Measurements from ENCODE around the gene PIGQ.

PIGQ gene

DNA sequence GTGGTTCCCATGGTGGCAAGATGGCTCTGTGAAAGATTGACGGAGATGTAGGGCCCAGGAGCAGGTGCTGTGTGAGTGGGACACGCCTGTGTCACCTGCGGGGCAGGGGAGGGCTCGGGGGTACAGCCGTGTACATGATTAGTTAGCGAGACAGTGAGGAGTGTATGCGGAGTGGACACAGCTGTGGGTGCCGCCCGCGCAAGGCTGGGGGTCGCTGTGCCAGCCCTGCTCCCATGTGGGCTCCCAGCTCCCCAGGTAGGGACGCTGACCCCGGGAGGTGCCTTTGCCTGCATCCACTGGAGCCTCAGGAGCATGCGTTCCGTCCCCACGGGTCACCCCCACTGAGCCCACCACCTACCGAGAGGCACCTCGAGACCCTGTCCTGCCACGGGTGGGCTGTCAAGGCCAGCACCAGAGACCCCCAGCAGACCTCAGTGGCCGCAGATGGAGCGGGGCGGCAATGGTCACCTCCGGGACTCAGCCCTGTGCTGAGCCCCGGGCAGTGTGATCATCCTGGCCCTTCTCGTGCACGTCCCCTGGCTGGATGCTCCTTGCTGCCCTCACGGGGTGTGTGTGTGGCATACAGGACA, 34.8 kb upstream of the PIGQ start:
- DNase-seq = no peak

GRCh38 chr16:535446-536405, 34.0 kb upstream of the PIGQ start:
- DNase-seq = no peak

GRCh38 chr16:536746-537145, 33.0 kb upstream of the PIGQ start:
- DNase-seq = no peak

DNA sequence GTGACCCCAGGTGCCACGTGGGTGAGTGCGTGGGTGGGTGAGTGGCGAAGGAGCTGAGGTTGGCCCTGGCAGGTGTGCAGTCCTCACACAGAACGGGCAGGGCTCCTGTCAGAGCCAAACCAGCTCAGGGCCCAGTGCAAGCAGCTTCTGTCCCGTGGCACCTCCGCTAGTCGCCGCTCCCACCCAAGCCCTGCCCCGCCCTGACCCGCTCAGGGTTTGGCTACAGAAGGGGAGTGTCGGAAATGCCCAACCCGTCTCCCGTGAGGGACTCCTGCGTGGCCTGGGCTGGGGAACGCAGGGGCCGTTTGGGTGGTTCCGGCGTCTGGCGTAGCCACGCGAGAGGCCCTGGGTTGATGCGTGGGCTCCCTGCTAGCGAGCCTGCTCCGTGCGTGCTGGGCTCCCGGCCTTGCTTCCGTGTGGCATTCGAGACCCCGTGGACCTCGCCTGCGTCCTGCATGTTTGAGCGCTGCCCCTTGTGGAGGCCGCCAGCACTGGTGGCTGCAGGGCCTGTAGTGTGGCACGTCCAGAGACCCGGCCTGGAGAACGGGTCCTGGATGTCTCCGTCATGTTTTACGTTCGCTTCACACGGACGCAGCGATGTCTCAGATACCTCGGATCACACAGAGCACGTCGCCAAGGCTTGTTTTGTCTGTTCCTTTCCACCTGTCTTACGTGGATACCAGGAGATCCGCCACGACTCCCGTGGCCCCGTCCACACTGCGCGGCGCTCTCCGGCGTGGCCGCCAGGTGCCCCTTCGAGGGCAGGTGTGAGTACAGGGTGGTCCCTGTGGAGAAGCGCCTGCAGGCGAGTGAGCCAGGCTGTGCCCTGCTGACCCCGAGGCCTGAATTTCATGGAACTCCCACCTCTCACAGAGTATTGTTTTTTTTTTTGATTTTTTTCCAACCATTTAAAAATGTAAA, 32.1 kb upstream of the PIGQ start:
- no peak for DNase-seq

DNA sequence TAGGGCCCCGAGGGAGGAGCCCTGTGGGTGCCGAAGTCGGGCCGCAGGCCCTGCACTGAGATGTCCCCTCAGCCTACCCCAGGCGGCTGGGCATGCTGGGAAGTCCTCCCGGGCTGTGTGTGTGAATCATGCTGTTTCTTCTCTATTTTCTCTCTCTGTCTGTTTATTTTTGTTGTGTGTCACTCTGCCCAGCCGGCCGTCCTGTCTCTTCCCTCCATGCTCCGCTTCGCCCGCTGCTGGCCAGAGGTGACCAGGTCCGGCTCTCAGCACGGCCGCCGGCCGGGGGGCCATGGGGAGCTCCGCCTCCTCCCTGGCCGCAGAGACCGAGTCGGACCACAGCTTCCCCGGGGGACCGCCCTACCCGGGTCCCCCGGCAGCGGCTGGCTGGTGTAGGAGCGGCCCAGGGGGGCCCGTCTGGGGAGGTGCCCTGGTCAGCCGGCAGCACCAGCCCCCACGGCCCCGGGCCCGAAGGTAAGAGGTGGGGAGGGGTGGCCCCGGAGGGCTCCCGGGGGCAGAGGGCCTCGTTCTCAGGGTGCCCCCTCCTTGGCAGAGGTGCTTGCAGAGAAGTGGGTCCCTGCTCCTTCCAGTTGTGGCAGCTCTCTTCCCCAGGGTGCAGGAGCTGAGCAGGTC, 29.8 kb upstream of the PIGQ start:
- DNase-seq = no peak

DNA sequence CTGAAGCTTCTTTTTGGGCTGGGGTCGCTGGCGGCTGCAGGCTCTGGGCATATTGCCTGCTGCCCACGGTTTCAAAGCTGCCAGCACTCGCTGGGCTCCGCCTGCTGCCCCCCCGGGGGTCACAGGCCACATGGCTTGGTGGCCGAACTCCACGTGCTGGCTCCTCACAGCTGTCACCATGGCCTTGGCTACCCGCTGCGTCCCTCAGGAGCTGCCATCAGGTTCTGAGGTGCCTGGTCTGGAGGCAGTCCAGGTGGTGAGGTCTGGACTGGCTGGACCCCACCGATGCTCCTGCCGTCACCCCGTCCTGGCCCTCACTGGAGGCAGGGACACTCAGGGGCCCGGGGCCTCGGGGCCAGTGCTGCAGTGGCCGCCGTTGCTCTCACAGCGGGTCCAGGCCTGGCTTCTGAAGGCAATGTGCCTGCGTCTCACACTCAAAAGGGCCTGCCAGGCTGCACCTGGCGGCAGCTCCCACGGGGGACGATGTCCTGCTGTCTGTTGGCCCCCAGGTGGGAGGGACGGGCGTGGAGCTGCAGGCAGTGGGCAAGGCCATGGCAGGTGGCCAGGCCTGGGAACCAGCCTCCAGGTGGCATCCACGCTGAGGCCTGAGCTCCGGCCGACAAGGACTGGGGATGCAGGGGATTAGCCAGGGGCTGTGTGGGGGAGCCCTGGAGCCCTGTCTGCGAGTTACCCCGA, 29.0 kb upstream of the PIGQ start:
- no peak for DNase-seq

DNA sequence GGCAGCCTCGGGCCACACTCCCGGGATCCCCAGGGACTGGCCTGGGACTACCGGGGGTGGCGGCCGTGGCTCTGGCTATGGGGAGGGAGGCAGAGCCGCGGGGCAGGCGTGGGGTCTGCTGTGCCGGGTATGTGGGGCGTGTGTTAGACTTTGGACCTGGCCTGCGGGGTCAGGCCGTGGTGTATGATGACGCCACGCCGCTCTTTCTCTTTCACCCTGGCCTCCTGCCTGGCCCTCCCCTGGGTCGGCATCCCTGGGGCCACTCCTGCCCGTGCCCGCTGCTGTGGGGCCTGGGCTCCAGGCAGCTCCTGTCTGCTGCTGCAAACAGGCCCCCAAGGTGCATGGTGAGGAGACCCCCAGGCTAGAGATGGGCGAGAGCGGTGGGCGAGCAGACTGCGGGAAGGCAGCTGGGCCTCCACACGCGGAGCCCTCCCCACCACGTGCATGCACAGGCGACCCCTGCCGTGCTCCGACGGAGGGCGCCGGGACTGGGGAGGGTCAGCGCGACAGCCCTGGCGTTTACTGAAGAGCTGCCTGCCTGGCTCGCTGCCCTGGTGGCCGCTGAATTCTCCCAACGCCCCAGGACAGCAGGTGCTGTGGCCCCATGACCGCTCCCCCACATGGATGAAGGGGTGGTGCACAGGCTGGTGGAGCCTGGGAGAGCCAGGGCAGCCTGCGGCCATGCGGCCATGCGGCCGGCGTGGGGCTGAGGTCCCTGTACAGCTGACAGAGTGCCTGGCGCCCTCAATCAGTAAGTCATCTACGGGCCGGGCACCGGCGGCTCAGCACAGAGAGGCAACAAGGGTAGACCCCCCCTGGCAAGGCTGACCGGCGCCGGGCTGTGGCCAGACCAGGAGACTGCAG, 26.2 kb upstream of the PIGQ start:
- no peak for DNase-seq

- no peak for DNase-seq
Observed at GRCh38 chr16:544517-544916, 25.3 kb upstream of the PIGQ start.

DNA sequence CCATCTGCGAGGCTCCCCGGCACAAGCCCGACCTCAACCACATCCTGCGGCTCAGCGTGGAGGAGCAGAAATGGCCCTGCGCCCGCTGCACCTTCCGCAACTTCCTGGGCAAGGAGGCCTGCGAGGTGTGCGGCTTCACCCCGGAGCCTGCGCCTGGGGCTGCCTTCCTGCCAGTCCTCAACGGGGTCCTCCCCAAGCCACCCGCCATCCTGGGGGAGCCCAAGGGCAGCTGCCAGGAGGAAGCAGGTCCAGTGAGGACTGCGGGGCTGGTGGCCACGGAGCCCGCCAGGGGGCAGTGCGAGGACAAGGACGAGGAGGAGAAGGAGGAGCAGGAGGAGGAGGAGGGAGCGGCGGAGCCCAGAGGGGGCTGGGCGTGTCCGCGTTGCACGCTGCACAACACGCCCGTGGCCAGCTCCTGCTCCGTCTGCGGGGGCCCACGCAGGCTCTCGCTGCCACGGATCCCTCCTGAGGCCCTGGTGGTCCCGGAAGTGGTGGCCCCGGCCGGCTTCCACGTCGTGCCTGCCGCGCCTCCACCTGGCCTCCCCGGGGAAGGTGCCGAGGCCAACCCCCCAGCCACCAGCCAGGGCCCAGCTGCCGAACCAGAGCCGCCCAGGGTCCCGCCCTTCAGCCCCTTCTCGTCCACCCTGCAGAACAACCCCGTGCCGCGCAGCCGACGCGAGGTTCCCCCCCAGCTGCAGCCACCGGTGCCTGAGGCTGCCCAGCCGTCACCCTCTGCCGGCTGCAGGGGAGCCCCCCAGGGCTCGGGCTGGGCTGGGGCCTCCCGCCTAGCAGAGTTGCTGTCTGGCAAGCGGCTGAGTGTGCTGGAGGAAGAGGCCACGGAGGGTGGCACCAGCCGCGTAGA, 22.6 kb upstream of the PIGQ start:
- DNase-seq = no peak

- no peak for DNase-seq
Observed at GRCh38 chr16:548586-548985, 21.2 kb upstream of the PIGQ start.

- no peak for DNase-seq
Observed at GRCh38 chr16:549544-550263, 20.1 kb upstream of the PIGQ start.

DNA sequence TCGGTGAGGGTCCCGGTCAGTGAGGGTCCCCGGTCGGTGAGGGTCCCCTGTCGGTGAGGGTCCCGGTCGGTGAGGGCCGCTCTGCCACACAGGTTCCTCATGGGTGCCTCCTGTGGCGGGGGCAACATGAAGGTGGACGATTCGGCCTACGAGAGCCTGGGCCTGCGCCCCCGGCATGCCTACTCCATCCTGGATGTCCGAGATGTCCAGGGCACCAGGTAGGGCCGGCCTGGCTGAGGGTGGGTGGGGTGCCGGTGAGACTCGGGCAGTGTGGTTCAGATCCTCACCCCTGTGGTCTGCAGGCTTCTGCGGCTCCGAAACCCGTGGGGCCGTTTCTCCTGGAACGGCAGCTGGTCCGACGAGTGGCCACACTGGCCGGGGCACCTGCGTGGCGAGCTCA, 18.6 kb upstream of the PIGQ start:
- DNase-seq = no peak

GRCh38 chr16:552171-552570, 17.6 kb upstream of the PIGQ start:
- no peak for DNase-seq

GRCh38 chr16:553601-554296, 16.0 kb upstream of the PIGQ start:
- no peak for DNase-seq

GRCh38 chr16:554297-554621, 15.5 kb upstream of the PIGQ start:
- no peak for DNase-seq

GRCh38 chr16:554640-555365, 15.0 kb upstream of the PIGQ start:
- DNase-seq = no peak

DNA sequence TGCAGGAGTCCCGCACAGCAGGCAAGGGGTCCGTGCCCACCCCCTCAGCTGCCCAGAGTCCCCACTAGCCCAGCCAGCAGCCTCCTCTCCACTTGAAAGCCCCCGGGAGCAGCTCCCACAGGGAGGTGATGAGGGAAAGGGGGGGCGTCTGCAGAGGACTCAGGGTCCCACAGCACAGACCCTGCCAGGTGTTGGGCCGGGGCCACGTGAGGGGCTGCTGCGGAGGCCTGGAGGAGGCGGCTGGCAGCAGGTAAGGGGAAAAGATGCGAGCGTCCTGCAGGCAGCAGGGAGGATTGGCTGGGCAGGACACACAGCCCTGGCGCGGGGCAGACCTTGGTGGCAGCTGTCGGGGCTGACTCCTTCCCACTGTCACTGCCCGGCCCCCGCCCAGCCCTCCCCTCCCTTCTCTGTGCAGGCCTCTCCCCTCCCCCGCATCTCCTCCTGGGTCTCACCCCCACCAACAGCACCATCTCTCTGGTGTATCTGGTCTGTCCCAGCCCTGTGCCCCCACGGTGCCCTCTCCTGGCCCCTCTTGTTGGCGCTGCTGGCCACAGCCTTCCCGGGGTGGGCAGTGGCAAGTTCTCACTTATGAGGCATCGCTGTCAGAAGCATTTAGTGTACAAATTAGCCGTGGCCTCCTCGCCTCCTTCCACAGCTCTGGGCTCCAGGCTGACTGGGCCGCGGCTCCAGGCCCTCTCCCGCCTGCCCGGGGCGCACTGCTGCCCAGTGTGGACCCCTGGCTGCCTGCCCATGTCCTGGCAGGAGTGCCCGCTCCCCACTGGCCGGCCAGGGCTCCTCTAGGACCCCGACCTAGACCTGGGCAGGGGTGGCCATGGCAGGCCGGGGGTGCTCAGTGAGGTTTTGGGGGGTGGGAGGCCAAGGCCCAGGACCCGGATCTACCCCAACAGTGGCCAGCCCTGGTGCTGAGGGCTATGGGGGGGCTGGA, 14.0 kb upstream of the PIGQ start:
- DNase-seq = no peak

All from NCI-H1048 (cell line).